Measurements from ENCODE around the gene RSPH1. TPM values are rescaled to one million over a fixed set of nuclear protein-coding genes. Genes with fewer than 3 reads are reported as not detected.

The RSPH1 gene
- total and polyA plus RNA-seq, 2 of the 8 experiments (the other 6 are each of a cell fraction or from before 2014, with no cell fraction given): 0.24 TPM; not detected in 1

DNA sequence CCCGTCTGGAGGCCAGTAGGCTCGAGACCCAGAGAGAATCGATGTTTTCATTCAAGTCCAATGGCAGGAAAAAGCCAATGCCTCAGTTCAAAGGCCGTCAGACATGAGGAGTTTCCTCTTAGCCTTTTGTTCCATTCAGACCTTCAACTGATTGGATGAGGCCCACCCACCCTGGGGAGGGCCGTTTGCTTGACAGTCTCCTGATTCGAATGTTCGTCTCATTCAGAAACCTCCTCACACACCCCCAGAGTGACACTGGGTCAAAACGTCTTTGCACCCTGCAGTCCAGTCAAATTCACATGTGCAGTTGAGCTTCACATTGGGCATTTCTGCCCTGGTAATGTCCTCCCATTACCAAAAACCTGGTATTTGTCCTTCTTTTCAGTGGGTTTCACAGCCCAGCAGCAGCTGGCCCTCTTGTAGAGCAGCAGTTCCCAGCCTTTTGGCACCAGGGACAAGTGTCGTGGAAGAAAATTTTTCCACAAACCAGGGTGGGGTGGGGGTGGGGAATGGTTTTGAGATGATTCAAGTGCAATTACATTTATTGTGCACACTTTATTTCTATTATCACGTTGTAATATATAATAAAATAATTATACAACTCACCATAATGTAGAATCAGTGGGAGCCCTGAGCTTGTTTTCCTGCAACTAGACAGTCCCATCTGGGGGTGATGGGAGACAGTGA is 40.1 kb downstream of the RSPH1 start:
- Histone ChIP-seq H3K23ac (ENCODE audit: insufficient read length) (no peak overlapping the region), H2BK20ac (ENCODE audit: low read length) (no peak overlapping the region), H3K27ac (ENCODE audit: low read depth, low read length) (no peak overlapping the region), H4K5ac (ENCODE audit: insufficient read length, low read depth, low read length) (no peak overlapping the region), H2BK12ac (ENCODE audit: low read depth, low read length) (peak overlapping the region; percentile 39; the same call in 1 of the 2 replicates), H4K91ac (replicated peaks; ENCODE audit: insufficient read length, low read length) (no peak overlapping the region), H2BK15ac (ENCODE audit: low read length) (no peak overlapping the region), H3K79me1 (ENCODE audit: low read depth, low read length) (no peaks in the 10 kb centered on the region), H2BK5ac (ENCODE audit: low read depth, low read length) (no peak overlapping the region), H2AK5ac (ENCODE audit: low read depth, low read length) (no peak overlapping the region), H4K20me1 (replicated peaks in 1 of 2; ENCODE audit: control insufficient read depth in 1 of 2, insufficient read depth in 2 of 2, low read length in 2 of 2) (no peaks in the 10 kb centered on the region), H3K4me1 (replicated peaks in 1 of 4; ENCODE audit: control insufficient read depth in 3 of 4, insufficient read depth in 4 of 4, low read length in 3 of 4) (no peaks in the 10 kb centered on the region; a peak in 2 of 7 replicates), H3K4me2 (ENCODE audit: insufficient read depth in 1 of 2, low read depth in 2 of 2, low read length in 2 of 2) (no peak overlapping the region), H3K23me2 (ENCODE audit: low read depth, low read length) (no peaks in the 10 kb centered on the region), H3K18ac (ENCODE audit: extremely low read depth, low read length) (no peak overlapping the region), H2AFZ (ENCODE audit: low read length) (no peak overlapping the region), H2BK120ac (replicated peaks; ENCODE audit: low read depth, low read length) (no peak overlapping the region), H3K9me3 (ENCODE audit: insufficient read depth in 2 of 2, low read depth in 1 of 2, low read length in 1 of 2) (peaks cover 2 to 3% of the 10 kb centered on the region in 2 experiments; a peak in 1 of 4 replicates), H3K27me3 (replicated peaks in 1 of 4; ENCODE audit: control insufficient read depth in 3 of 4, extremely low read depth in 1 of 4, insufficient read depth in 3 of 4, low read length in 3 of 4) (no peaks in the 10 kb centered on the region), H3K56ac (replicated peaks; ENCODE audit: insufficient read length, low read depth, low read length) (no peak overlapping the region), H3K4ac (replicated peaks; ENCODE audit: insufficient read length, low read depth, low read length) (no peak overlapping the region), H3K9ac (replicated peaks in 1 of 4; ENCODE audit: extremely low read depth in 1 of 4, low read depth in 3 of 4, low read length in 3 of 4) (no peak overlapping the region), H3K14ac (ENCODE audit: insufficient read length) (no peak overlapping the region), H4K8ac (ENCODE audit: extremely low read depth, insufficient read depth, low read length) (no peak overlapping the region), H3K36me3 (ENCODE audit: control insufficient read depth in 2 of 4, insufficient read depth in 4 of 4, low read length in 3 of 4) (no peaks in the 10 kb centered on the region), H3K79me2 (ENCODE audit: control insufficient read depth in 1 of 2, insufficient read depth in 2 of 2, low read length in 2 of 2) (no peaks in the 10 kb centered on the region), H3K4me3 (ENCODE audit: extremely low read depth in 1 of 4, insufficient read depth in 2 of 4, low read depth in 3 of 4, low read length in 4 of 4) (no peak overlapping the region)
- ChIA-PET POLR2A (ENCODE audit: partially characterized antibody) (interaction anchor here (0.7 to 1.2 kb wide), 3 partner anchors 37 to 424 kb away, joined by 3 to 4 read pairs (median 3); no protein-coding TSS in a partner anchor), CTCF (ENCODE audit: partially characterized antibody) (interaction anchor here (0.8 to 1.2 kb wide), 6 partner anchors 11 to 145 kb away, joined by 3 to 4 read pairs (median 3); no protein-coding TSS in a partner anchor)
- no peak for DNase-seq (ENCODE audit: low read depth in 1 of 2, low spot score in 2 of 2)
- TF ChIP-seq KDM1A (IDR thresholded peaks at IDR 0.05; ENCODE audit: borderline replicate concordance, low read length): 0 out of 2 replicates have a peak, but pooled peaks have one; percentile 31
- no peak for TF ChIP-seq CTCF (IDR thresholded peaks at IDR 0.05; ENCODE audit: control extremely low read depth in 1 of 3, insufficient read depth in 1 of 3, low read depth in 1 of 3, low read length in 3 of 3)
- FAIRE-seq: no peak
- 81% methylated on average over 10 of the region's 10 CpGs; no CpG with 5 or more reads in 1 of the 2 experiments for WGBS, 2 experiments (ENCODE audit: extremely low coverage in 1 of 2, insufficient coverage in 1 of 2, insufficient read length in 1 of 2, insufficient replicate concordance in 2 of 2, low coverage in 1 of 2, low lambda C conversion rate in 2 of 2, missing lambda C conversion rate in 1 of 2)

All from H1 (cell line).